Esophagus squamous epithelium (tissue), 5 donors: ENCODE measurements around the gene FNBP1L. TPM values are rescaled to one million over a fixed set of nuclear protein-coding genes. Genes with fewer than 3 reads are reported as not detected.

ENCODE experiments used
- DNase-seq: peaks from one replicate; lab custom pipeline; 2025; lab: John Stamatoyannopoulos, UW
- H3K27ac ChIP-seq, 4 donors: fragments of 200-600 bp; sonication (generic); one replicate each; pipeline ENCODE4 v1.5.1; 2016 to 2019; ENCODE audit warnings: mild to moderate bottlenecking in 1 of 4
- H3K27me3 ChIP-seq, 4 donors: fragments of 200-600 bp; sonication (generic); 1 replicate in 3 of 4; 2 replicates in 1 of 4; pipeline versions ENCODE4 v1.5.1 to v1.6.0; 2017 to 2021; ENCODE audit warnings: antibody characterized with exemption in 1 of 4
- H3K36me3 ChIP-seq, 3 donors: fragments of 200-600 bp; sonication (generic); one replicate each; pipeline ENCODE4 v1.5.1; 2016 to 2019
- H3K4me1 ChIP-seq, 3 donors: fragments of 200-600 bp; sonication (generic); one replicate each; pipeline ENCODE4 v1.5.1; 2017 to 2019
- H3K4me3 ChIP-seq, 4 donors: fragments of 200-600 bp; sonication (generic); 1 replicate in 3 of 4; 2 replicates in 1 of 4; pipeline ENCODE4 v1.5.1; 2016 to 2019; ENCODE audit warnings: mild to moderate bottlenecking in 2 of 4, moderate library complexity in 1 of 4
- H3K9me3 ChIP-seq, 3 donors: fragments of 200-600 bp; sonication (generic); one replicate each; pipeline ENCODE4 v1.5.1; 2016 to 2019
- CTCF ChIP-seq, 6 experiments: fragments of 450-650 bp in 4 of 6; fragments of 200-600 bp in 2 of 6; sonication (generic) in 2 of 6; IDR thresholded peaks; one replicate each; pipeline ENCODE4 v1.5.1; 2016 to 2019; ENCODE audit warnings: antibody characterized with exemption in 6 of 6, mild to moderate bottlenecking in 4 of 6, moderate library complexity in 4 of 6
- POLR2A ChIP-seq, 4 donors: fragments of 450-650 bp; IDR thresholded peaks; one replicate each; pipeline ENCODE4 v1.6.1; 2017; ENCODE audit warnings: antibody characterized with exemption in 4 of 4, mild to moderate bottlenecking in 4 of 4, moderate library complexity in 3 of 4
- WGBS, 2 donors: methylation state at CpG; one replicate each; pipeline ENCODE4 v1.1.5; 2018; 5-methylcytosine and 5-hydroxymethylcytosine counted together
- intact Hi-C: fragments of 100-400 bp; cut with DNase I; formaldehyde crosslinking; loops from one replicate; pipeline ENCODE4 v1.15.0; 2022
- total RNA-seq, 4 donors: library from RNA; depleted of rRNA; stranded (reverse); fragments of >200 nt; gene quantifications; one replicate each; pipeline ENCODE4 v1.1.0, GENCODE V29; 2016
- donor health status: DM: yes; HTN: yes; CAD: no.

The FNBP1L gene
- total RNA-seq, 4 donors from 2014 or later, result 7.5 to 14.2 (median 9.0) TPM

- Histone ChIP-seq H3K36me3 (peaks cover 0 to 11% (median 0%) of the 10 kb centered on the region in 3 donors), H3K4me3 (no peak overlapping the region), H3K9me3 (no peaks in the 10 kb centered on the region), H3K27ac (no peak overlapping the region), H3K4me1 (peaks cover 14 to 92% (median 46%) of the 10 kb centered on the region in 3 donors), H3K27me3 (no peaks in the 10 kb centered on the region)
- no peak for TF ChIP-seq POLR2A (IDR thresholded peaks at IDR 0.05)
- no peak for TF ChIP-seq CTCF (IDR thresholded peaks at IDR 0.05)
- no peak for DNase-seq
- intact Hi-C loops, result no loop called here
- 39 to 61% methylated on average over 4 of the region's 4 CpGs for whole genome bisulfite sequencing, 2 donors
These were observed 147.8 kb downstream of the FNBP1L start for GRCh38 chr1:93595743-93596142.

- peaks cover 0 to 7% (median 0%) of the 10 kb centered on the region in 3 donors for H3K36me3 ChIP-seq
- 70 to 77% methylated on average over 4 of the region's 4 CpGs for WGBS, 2 donors
- no peaks in the 10 kb centered on the region for H3K27me3 ChIP-seq
- no peak overlapping the region for H3K4me3 ChIP-seq
- H3K27ac ChIP-seq, result no peak overlapping the region
- DNase-seq, result no peak
- intact Hi-C loops, result no loop called here
- no peaks in the 10 kb centered on the region for H3K9me3 ChIP-seq
- no peak for TF ChIP-seq POLR2A (IDR thresholded peaks at IDR 0.05)
- no peak for TF ChIP-seq CTCF (IDR thresholded peaks at IDR 0.05)
- peaks cover 14 to 89% (median 46%) of the 10 kb centered on the region in 3 donors for H3K4me1 ChIP-seq
These were observed 148.6 kb downstream of the FNBP1L start for GRCh38 chr1:93596329-93597089.

GRCh38 chr1:93597709-93598108 is 149.8 kb downstream of the FNBP1L start:
- intact Hi-C loops, result no loop called here
- 28 to 33% methylated on average over 2 to 5 of the region's 6 CpGs for WGBS, 2 donors
- no peak overlapping the region for H3K27ac ChIP-seq
- DNase-seq, result no peak
- TF ChIP-seq CTCF (IDR thresholded peaks at IDR 0.05), result no peak
- no peak for TF ChIP-seq POLR2A (IDR thresholded peaks at IDR 0.05)
- H3K4me3 ChIP-seq, result no peak overlapping the region
- H3K36me3 ChIP-seq, result no peaks in the 10 kb centered on the region
- no peaks in the 10 kb centered on the region for H3K9me3 ChIP-seq
- peaks cover 6 to 77% (median 39%) of the 10 kb centered on the region in 3 donors for H3K4me1 ChIP-seq
- no peaks in the 10 kb centered on the region for H3K27me3 ChIP-seq

GRCh38 chr1:93598396-93598795 is 150.5 kb downstream of the FNBP1L start:
- H3K27ac ChIP-seq, result no peak overlapping the region
- 63 to 70% methylated on average over 1 to 2 of the region's 2 CpGs for WGBS, 2 donors
- H3K36me3 ChIP-seq, result no peaks in the 10 kb centered on the region
- no peaks in the 10 kb centered on the region for H3K27me3 ChIP-seq
- no peak overlapping the region for H3K4me3 ChIP-seq
- peaks cover 3 to 70% (median 32%) of the 10 kb centered on the region in 3 donors for H3K4me1 ChIP-seq
- H3K9me3 ChIP-seq, result no peaks in the 10 kb centered on the region
- intact Hi-C loops, result no loop called here
- DNase-seq, result no peak
- no peak for TF ChIP-seq CTCF (IDR thresholded peaks at IDR 0.05)
- no peak for TF ChIP-seq POLR2A (IDR thresholded peaks at IDR 0.05)

- DNase-seq, result no peak
- no peak overlapping the region for H3K4me3 ChIP-seq
- no peaks in the 10 kb centered on the region for H3K36me3 ChIP-seq
- no peak overlapping the region for H3K27ac ChIP-seq
- 77 to 88% methylated on average over 5 to 7 of the region's 7 CpGs for WGBS, 2 donors
- no peaks in the 10 kb centered on the region for H3K27me3 ChIP-seq
- peaks cover 0 to 65% (median 27%) of the 10 kb centered on the region in 3 donors for H3K4me1 ChIP-seq
- no peak for TF ChIP-seq CTCF (IDR thresholded peaks at IDR 0.05)
- no peak for TF ChIP-seq POLR2A (IDR thresholded peaks at IDR 0.05)
- intact Hi-C loops, result no loop called here
- H3K9me3 ChIP-seq, result no peaks in the 10 kb centered on the region
These were observed 151.0 kb downstream of the FNBP1L start for GRCh38 chr1:93598861-93599439.
